ENCODE results near the gene LRRC45. TPM values are rescaled to one million over a fixed set of nuclear protein-coding genes. Genes with fewer than 3 reads are reported as not detected.
A peak's percentile ranks its signal among the peaks of the same experiment; 100 is the strongest.

Gene LRRC45
- total RNA-seq, 2 experiments from 2014 or later = 16.5 to 17.3 TPM

- H3K27me3 Mint-ChIP-seq = no peaks in the 10 kb centered on the region
- H3K4me1 Mint-ChIP-seq = peaks cover 15% of the 10 kb centered on the region
- H3K27ac Mint-ChIP-seq = peak overlapping the region; percentile 56
- no peaks in the 10 kb centered on the region for H3K36me3 Mint-ChIP-seq
- DNase-seq = no peak
- no peaks in the 10 kb centered on the region for H3K9me3 Mint-ChIP-seq
- H3K4me3 Mint-ChIP-seq = peak overlapping the region; percentile 91
Measured at GRCh38 chr17:82052638-82053059, 29.5 kb downstream of the LRRC45 start.

- H3K27ac Mint-ChIP-seq = no peak overlapping the region
- H3K36me3 Mint-ChIP-seq = no peaks in the 10 kb centered on the region
- H3K4me1 Mint-ChIP-seq = peaks cover 14% of the 10 kb centered on the region
- H3K27me3 Mint-ChIP-seq = no peaks in the 10 kb centered on the region
- H3K9me3 Mint-ChIP-seq = no peaks in the 10 kb centered on the region
- DNase-seq = no peak
- H3K4me3 Mint-ChIP-seq = peak overlapping the region; percentile 91
Measured at GRCh38 chr17:82053130-82053529, 30.0 kb downstream of the LRRC45 start.

GRCh38 chr17:82053556-82054263 is 30.6 kb downstream of the LRRC45 start:
- Mint-ChIP-seq H3K4me1 (peaks cover 14% of the 10 kb centered on the region), H3K36me3 (no peaks in the 10 kb centered on the region), H3K4me3 (peak overlapping the region; percentile 91), H3K27me3 (no peaks in the 10 kb centered on the region), H3K27ac (peak overlapping the region; percentile 63), H3K9me3 (no peaks in the 10 kb centered on the region)
- no peak for DNase-seq

GRCh38 chr17:82054351-82055022 is 31.4 kb downstream of the LRRC45 start:
- Mint-ChIP-seq H3K4me1 (peaks cover 14% of the 10 kb centered on the region), H3K9me3 (no peaks in the 10 kb centered on the region), H3K36me3 (no peaks in the 10 kb centered on the region), H3K27me3 (no peaks in the 10 kb centered on the region), H3K27ac (no peak overlapping the region), H3K4me3 (no peak overlapping the region)
- no peak for DNase-seq

- Mint-ChIP-seq H3K27me3 (no peaks in the 10 kb centered on the region), H3K4me3 (no peak overlapping the region), H3K36me3 (peaks cover 3% of the 10 kb centered on the region), H3K27ac (no peak overlapping the region), H3K9me3 (no peaks in the 10 kb centered on the region), H3K4me1 (peaks cover 14% of the 10 kb centered on the region)
- DNase-seq = no peak
Measured at GRCh38 chr17:82055023-82055964, 32.2 kb downstream of the LRRC45 start.

GRCh38 chr17:82055965-82056728 is 33.0 kb downstream of the LRRC45 start:
- no peak for DNase-seq
- H3K4me1 Mint-ChIP-seq = peaks cover 11% of the 10 kb centered on the region
- H3K36me3 Mint-ChIP-seq = peaks cover 3% of the 10 kb centered on the region
- H3K27ac Mint-ChIP-seq = no peak overlapping the region
- no peaks in the 10 kb centered on the region for H3K9me3 Mint-ChIP-seq
- no peak overlapping the region for H3K4me3 Mint-ChIP-seq
- H3K27me3 Mint-ChIP-seq = no peaks in the 10 kb centered on the region

- DNase-seq = no peak
- Mint-ChIP-seq H3K4me3 (no peak overlapping the region), H3K27ac (no peak overlapping the region), H3K27me3 (no peaks in the 10 kb centered on the region), H3K36me3 (peaks cover 3% of the 10 kb centered on the region), H3K4me1 (peaks cover 11% of the 10 kb centered on the region), H3K9me3 (no peaks in the 10 kb centered on the region)
Measured at GRCh38 chr17:82056729-82057621, 33.9 kb downstream of the LRRC45 start.

- DNase-seq = no peak
- H3K27ac Mint-ChIP-seq = peak overlapping the region; percentile 46
- H3K36me3 Mint-ChIP-seq = peaks cover 3% of the 10 kb centered on the region
Measured at GRCh38 chr17:82058230-82058854, 35.2 kb downstream of the LRRC45 start.

GRCh38 chr17:82058855-82059249 is 35.7 kb downstream of the LRRC45 start:
- peaks cover 3% of the 10 kb centered on the region for H3K36me3 Mint-ChIP-seq
- no peak for DNase-seq
- H3K27me3 Mint-ChIP-seq = no peaks in the 10 kb centered on the region
- H3K4me1 Mint-ChIP-seq = peaks cover 3% of the 10 kb centered on the region
- H3K9me3 Mint-ChIP-seq = no peaks in the 10 kb centered on the region
- no peak overlapping the region for H3K27ac Mint-ChIP-seq
- no peak overlapping the region for H3K4me3 Mint-ChIP-seq

More at GRCh38 chr17:82058230-82058854, 35.2 kb downstream of the LRRC45 start:
- Mint-ChIP-seq H3K4me1 (peaks cover 4% of the 10 kb centered on the region), H3K27me3 (no peaks in the 10 kb centered on the region), H3K9me3 (no peaks in the 10 kb centered on the region), H3K4me3 (no peak overlapping the region)

- DNase-seq = no peak
- peaks cover 7% of the 10 kb centered on the region for H3K4me1 Mint-ChIP-seq
- no peak overlapping the region for H3K4me3 Mint-ChIP-seq
- peaks cover 3% of the 10 kb centered on the region for H3K36me3 Mint-ChIP-seq
- H3K27ac Mint-ChIP-seq = no peak overlapping the region
- H3K27me3 Mint-ChIP-seq = no peaks in the 10 kb centered on the region
- H3K9me3 Mint-ChIP-seq = no peaks in the 10 kb centered on the region
Measured at GRCh38 chr17:82059272-82060000, 36.3 kb downstream of the LRRC45 start.

GRCh38 chr17:82060001-82060380 is 36.9 kb downstream of the LRRC45 start:
- H3K9me3 Mint-ChIP-seq = no peaks in the 10 kb centered on the region
- H3K27me3 Mint-ChIP-seq = no peaks in the 10 kb centered on the region
- H3K4me3 Mint-ChIP-seq = no peak overlapping the region
- DNase-seq = no peak
- H3K4me1 Mint-ChIP-seq = peaks cover 6% of the 10 kb centered on the region
- H3K27ac Mint-ChIP-seq = no peak overlapping the region
- peaks cover 3% of the 10 kb centered on the region for H3K36me3 Mint-ChIP-seq

GRCh38 chr17:82060614-82061013 is 37.5 kb downstream of the LRRC45 start:
- no peak for DNase-seq
- no peak overlapping the region for H3K27ac Mint-ChIP-seq

More at GRCh38 chr17:82060614-82061013, 37.5 kb downstream of the LRRC45 start:
- Mint-ChIP-seq H3K4me3 (no peak overlapping the region), H3K27me3 (no peaks in the 10 kb centered on the region), H3K36me3 (peaks cover 3% of the 10 kb centered on the region), H3K9me3 (no peaks in the 10 kb centered on the region), H3K4me1 (peaks cover 5% of the 10 kb centered on the region)

Measured in activated naive CD8-positive, alpha-beta T cell treated with anti-CD3 and anti-CD28 coated beads for 36 hours (primary cell).